MCF 10A (cell line): ENCODE measurements around the gene RAB13. TPM values are rescaled to one million over a fixed set of nuclear protein-coding genes. Genes with fewer than 3 reads are reported as not detected.

Experiments
- BruUV-seq: library from RNA; stranded (reverse); fragments of 400-500 nt; replicated peaks from 2 replicates; lab custom pipeline; 2021; lab: Mats Ljungman, UMichigan
- CTCF ChIA-PET: fragments of 300-600 bp; sonication (Branson Sonifier 250); formaldehyde crosslinking; extraction: SDS; loops from one replicate; lab custom pipeline; 2021; ENCODE audit warnings: antibody characterized with exemption, inconsistent platforms; lab: Yijun Ruan, JAX
- POLR2A ChIA-PET: fragments of 300-600, 350-650 bp; sonication (Branson Sonifier 250); formaldehyde crosslinking; extraction: SDS; loops from one replicate; lab custom pipeline; 2020; ENCODE audit warnings: antibody characterized with exemption, inconsistent platforms; lab: Yijun Ruan, JAX
- DNase-seq: peaks from one replicate; pipeline ENCODE4 v3.0.0-alpha.2; 2018; ENCODE audit not compliant: unreplicated experiment
- H3K27ac Mint-ChIP-seq: one replicate; pipeline ENCODE4 v1.8.0; 2022; ENCODE audit warnings: mild to moderate bottlenecking, low read depth, mixed read lengths; ENCODE audit not compliant: unreplicated experiment
- H3K27me3 Mint-ChIP-seq: one replicate; pipeline ENCODE4 v1.8.0; 2022; ENCODE audit warnings: mixed read lengths; ENCODE audit not compliant: insufficient read depth, unreplicated experiment
- H3K36me3 Mint-ChIP-seq: one replicate; pipeline ENCODE4 v1.8.0; 2022; ENCODE audit warnings: mild to moderate bottlenecking, moderate library complexity, mixed read lengths; ENCODE audit not compliant: insufficient read depth, unreplicated experiment
- H3K4me1 Mint-ChIP-seq: one replicate; pipeline ENCODE4 v1.8.0; 2022; ENCODE audit warnings: mixed read lengths; ENCODE audit not compliant: insufficient read depth, unreplicated experiment
- H3K4me3 Mint-ChIP-seq: one replicate; pipeline ENCODE4 v1.8.0; 2022; ENCODE audit warnings: mild to moderate bottlenecking, moderate library complexity, mixed read lengths; ENCODE audit not compliant: unreplicated experiment
- H3K9me3 Mint-ChIP-seq: one replicate; pipeline ENCODE4 v1.8.0; 2022; ENCODE audit warnings: mixed read lengths; ENCODE audit not compliant: unreplicated experiment
- intact Hi-C: fragments of 100-400 bp; cut with micrococcal nuclease; formaldehyde crosslinking; loops from 2 replicates; pipeline ENCODE4 v1.14.1; 2022
- total RNA-seq: library from RNA; stranded (reverse); gene quantifications from 2 replicates; pipeline ENCODE4 v1.2.3, GENCODE V29; 2022
- TF ChIP-seq, protein P1 (sequence below): fragments of 200-600 bp; IDR thresholded peaks from one replicate; pipeline ENCODE4 v1.8.0; 2022; ENCODE audit warnings: antibody characterized with exemption, mild to moderate bottlenecking; ENCODE audit not compliant: unreplicated experiment

Gene RAB13
- total RNA-seq, 1 experiment from 2014 or later: 71.6 TPM

DNA sequence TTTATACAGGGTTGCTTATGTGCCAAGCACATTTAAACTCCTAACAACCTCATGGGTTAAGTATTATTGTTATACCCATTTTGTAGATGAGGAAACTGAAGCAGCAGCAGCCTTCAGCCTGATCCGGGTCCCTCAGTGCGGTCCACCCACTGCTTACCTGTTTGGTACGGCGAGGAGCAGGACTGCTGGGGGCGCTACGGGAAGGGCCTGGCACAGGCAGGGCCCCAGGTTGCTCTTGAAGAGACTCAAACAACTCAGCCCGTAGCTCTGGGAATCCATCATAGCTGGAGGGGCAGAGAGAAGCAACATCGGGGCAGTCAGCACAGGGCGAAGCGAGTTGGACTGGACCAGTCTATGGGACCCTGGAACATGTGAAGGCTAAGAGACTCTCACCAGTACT lies 48.8 kb downstream of the RAB13 start:
- ChIA-PET POLR2A (interaction anchor here (0.5 to 2.0 kb wide), 2 partner anchors 14 to 53 kb away, joined by 3 to 5 read pairs; no protein-coding TSS in a partner anchor), CTCF (interaction anchor here (0.7 kb wide), 1 partner anchor 365 kb away, joined by 3 read pairs; no protein-coding TSS in a partner anchor)
- BruUV-seq: no TSS peak
- no peak for DNase-seq
- no peaks in the 10 kb centered on the region for H3K4me1 Mint-ChIP-seq
- no peak overlapping the region for H3K4me3 Mint-ChIP-seq
- H3K9me3 Mint-ChIP-seq: no peaks in the 10 kb centered on the region
- intact Hi-C loops: no loop called here
- H3K36me3 Mint-ChIP-seq: peaks cover 75% of the 10 kb centered on the region
- H3K27ac Mint-ChIP-seq: peak overlapping the region; percentile 13
- no peaks in the 10 kb centered on the region for H3K27me3 Mint-ChIP-seq
- TF ChIP-seq, protein P1, sequence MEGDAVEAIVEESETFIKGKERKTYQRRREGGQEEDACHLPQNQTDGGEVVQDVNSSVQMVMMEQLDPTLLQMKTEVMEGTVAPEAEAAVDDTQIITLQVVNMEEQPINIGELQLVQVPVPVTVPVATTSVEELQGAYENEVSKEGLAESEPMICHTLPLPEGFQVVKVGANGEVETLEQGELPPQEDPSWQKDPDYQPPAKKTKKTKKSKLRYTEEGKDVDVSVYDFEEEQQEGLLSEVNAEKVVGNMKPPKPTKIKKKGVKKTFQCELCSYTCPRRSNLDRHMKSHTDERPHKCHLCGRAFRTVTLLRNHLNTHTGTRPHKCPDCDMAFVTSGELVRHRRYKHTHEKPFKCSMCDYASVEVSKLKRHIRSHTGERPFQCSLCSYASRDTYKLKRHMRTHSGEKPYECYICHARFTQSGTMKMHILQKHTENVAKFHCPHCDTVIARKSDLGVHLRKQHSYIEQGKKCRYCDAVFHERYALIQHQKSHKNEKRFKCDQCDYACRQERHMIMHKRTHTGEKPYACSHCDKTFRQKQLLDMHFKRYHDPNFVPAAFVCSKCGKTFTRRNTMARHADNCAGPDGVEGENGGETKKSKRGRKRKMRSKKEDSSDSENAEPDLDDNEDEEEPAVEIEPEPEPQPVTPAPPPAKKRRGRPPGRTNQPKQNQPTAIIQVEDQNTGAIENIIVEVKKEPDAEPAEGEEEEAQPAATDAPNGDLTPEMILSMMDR: no peak

GRCh38 chr1:153936011-153936802 lies 49.9 kb downstream of the RAB13 start:
- ChIA-PET POLR2A (interaction anchor here (2.0 to 3.1 kb wide), 2 partner anchors 9 to 12 kb away, joined by 5 to 15 read pairs; partner anchors contain the start of gene DENND4B), CTCF (interaction anchor here (0.6 kb wide), 2 partner anchors 13 to 139 kb away, joined by 3 read pairs; partner anchors contain the start of gene GATAD2B)
- intact Hi-C loops: no loop called here
- Mint-ChIP-seq H3K27ac (no peak overlapping the region), H3K9me3 (no peaks in the 10 kb centered on the region), H3K4me1 (no peaks in the 10 kb centered on the region), H3K27me3 (no peaks in the 10 kb centered on the region), H3K36me3 (peaks cover 74% of the 10 kb centered on the region), H3K4me3 (no peak overlapping the region)
- no TSS peak for BruUV-seq
- no peak for DNase-seq
- TF ChIP-seq, protein P1: no peak

DNA sequence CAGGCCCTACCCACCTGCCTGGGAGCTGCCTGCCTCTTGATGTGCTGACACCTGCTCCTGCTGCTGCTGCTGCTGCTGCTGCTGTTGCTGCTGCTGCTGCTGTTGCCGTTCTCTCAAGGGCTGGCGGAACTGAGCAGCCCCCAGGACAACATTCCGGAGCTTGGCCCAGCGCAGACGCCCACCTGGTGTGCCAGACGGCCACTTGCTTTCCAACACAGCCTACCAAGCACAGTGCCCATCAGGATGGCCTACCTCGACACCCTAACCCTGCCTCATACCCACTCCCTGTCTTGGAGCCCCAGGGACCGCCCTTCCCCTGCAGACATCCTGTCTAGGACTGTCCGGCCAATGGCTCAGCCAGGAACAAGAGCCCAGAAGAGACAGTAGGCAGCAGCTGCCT lies 51.4 kb downstream of the RAB13 start:
- TF ChIP-seq, protein P1: no peak
- H3K27me3 Mint-ChIP-seq: no peaks in the 10 kb centered on the region
- BruUV-seq: no TSS peak
- no peak overlapping the region for H3K4me3 Mint-ChIP-seq
- ChIA-PET POLR2A (interaction anchor here (1.6 to 3.1 kb wide), 2 partner anchors 11 kb away, joined by 13 to 15 read pairs; partner anchors contain the start of gene DENND4B), CTCF (interaction anchor here (0.6 kb wide), 1 partner anchor 12 kb away, joined by 4 read pairs; no protein-coding TSS in a partner anchor)
- no peak for DNase-seq
- no peaks in the 10 kb centered on the region for H3K4me1 Mint-ChIP-seq
- H3K36me3 Mint-ChIP-seq: peaks cover 75% of the 10 kb centered on the region
- intact Hi-C loops: no loop called here
- peak overlapping the region; percentile 27 for H3K27ac Mint-ChIP-seq
- no peaks in the 10 kb centered on the region for H3K9me3 Mint-ChIP-seq

GRCh38 chr1:153933955-153934354 lies 52.2 kb downstream of the RAB13 start:
- ChIA-PET POLR2A (interaction anchor here (0.7 to 3.1 kb wide), 3 partner anchors 10 to 323 kb away, joined by 4 to 15 read pairs (median 13); partner anchors contain the start of gene DENND4B), CTCF (no interaction called here)
- Mint-ChIP-seq H3K9me3 (no peaks in the 10 kb centered on the region), H3K4me3 (no peak overlapping the region), H3K27me3 (no peaks in the 10 kb centered on the region), H3K36me3 (peaks cover 68% of the 10 kb centered on the region), H3K4me1 (no peaks in the 10 kb centered on the region), H3K27ac (no peak overlapping the region)
- TF ChIP-seq, protein P1: no peak
- DNase-seq: no peak
- intact Hi-C loops: no loop called here
- BruUV-seq: no TSS peak
